Osteoblast (primary cell): ENCODE measurements around the gene WNT7A. TPM values are rescaled to one million over a fixed set of nuclear protein-coding genes. Genes with fewer than 3 reads are reported as not detected.

Experiments
- DNase-seq: peaks from one replicate; pipeline ENCODE4 v3.0.0; 2011; ENCODE audit warnings: low spot score, mixed read lengths; ENCODE audit not compliant: insufficient read length; ENCODE audit errors: missing footprints
- H2AFZ ChIP-seq: 2 replicates; pipeline ENCODE4 v1.6.0; 2011; ENCODE audit warnings: mild to moderate bottlenecking, low read length
- H3K27ac ChIP-seq: 2 replicates; pipeline ENCODE4 v1.5.1; 2011; ENCODE audit warnings: mild to moderate bottlenecking, low read depth, low read length, moderate library complexity
- H3K27me3 ChIP-seq: 2 replicates; pipeline ENCODE4 v1.6.0; 2012; ENCODE audit warnings: mild to moderate bottlenecking, control low read depth, inconsistent platforms, low read length, moderate library complexity; ENCODE audit not compliant: insufficient read depth
- H3K36me3 ChIP-seq: 2 replicates; pipeline ENCODE4 v1.5.1; 2011; ENCODE audit warnings: mild to moderate bottlenecking, low read length, control low read depth, moderate library complexity; ENCODE audit not compliant: insufficient read depth
- H3K4me1 ChIP-seq: 2 replicates; pipeline ENCODE4 v1.5.1; 2011; ENCODE audit warnings: mild to moderate bottlenecking, low read length, control low read depth, moderate library complexity; ENCODE audit not compliant: insufficient read depth
- H3K4me2 ChIP-seq: 2 replicates; pipeline ENCODE4 v1.6.0; 2011; ENCODE audit warnings: mild to moderate bottlenecking, low read length; ENCODE audit not compliant: insufficient read depth
- H3K4me3 ChIP-seq: fragments of 200-600 bp; sonication (generic); 3 replicates; pipeline ENCODE4 v1.5.1; 2012; ENCODE audit warnings: mild to moderate bottlenecking, low read length, inconsistent platforms; ENCODE audit not compliant: insufficient read depth
- H3K79me2 ChIP-seq: 2 replicates; pipeline ENCODE4 v1.6.0; 2012; ENCODE audit warnings: mild to moderate bottlenecking, low read length, control low read depth, inconsistent platforms; ENCODE audit not compliant: insufficient read depth
- H3K9me3 ChIP-seq: 2 replicates; pipeline ENCODE4 v1.5.1; 2011; ENCODE audit warnings: low read depth, low read length, control low read depth
- H4K20me1 ChIP-seq: 2 replicates; pipeline ENCODE4 v1.6.0; 2012; ENCODE audit warnings: mild to moderate bottlenecking, low read length, control low read depth; ENCODE audit not compliant: insufficient read depth
- total RNA-seq: library from RNA; depleted of rRNA; stranded (reverse); fragments of >200 nt; gene quantifications from 2 replicates; pipeline ENCODE4 v1.2.3, GENCODE V29; 2012
- TF ChIP-seq, protein P1 (sequence below): IDR thresholded peaks from 2 replicates; pipeline ENCODE4 v1.5.1; 2011; ENCODE audit warnings: mild to moderate bottlenecking, low read depth, low read length, moderate library complexity; ENCODE audit errors: extremely low read depth

The WNT7A gene
- total RNA-seq, 1 donor: not detected

DNA sequence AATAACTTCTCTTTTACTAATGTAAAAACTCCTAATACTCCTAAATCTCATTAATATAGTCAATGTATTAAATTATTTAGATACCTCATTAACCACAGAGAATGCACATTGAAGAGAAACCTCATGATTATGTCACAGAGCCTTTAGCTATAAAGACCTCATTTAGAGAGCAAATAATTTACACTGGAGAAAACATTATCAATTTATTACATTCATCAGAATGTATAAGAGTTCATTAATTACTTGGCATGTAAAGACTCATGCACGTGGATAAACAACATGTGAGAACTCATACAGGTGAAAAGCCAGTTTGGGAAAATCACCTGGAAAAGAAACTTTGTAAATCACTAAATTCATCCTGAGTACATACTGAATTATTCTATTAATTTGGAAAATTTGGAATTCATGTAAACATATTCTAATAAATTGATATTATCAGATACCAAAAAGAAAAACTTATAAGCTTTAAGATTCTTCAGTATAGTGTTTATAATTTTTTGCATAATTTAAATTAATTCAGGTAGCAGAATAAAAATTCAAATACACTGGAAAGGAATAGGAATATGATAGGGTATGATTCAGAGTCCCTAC lies 22.9 kb upstream of the WNT7A start:
- DNase-seq: no peak
- H3K36me3 ChIP-seq: no peaks in the 10 kb centered on the region
- H2AFZ ChIP-seq: no peak overlapping the region
- H4K20me1 ChIP-seq: no peaks in the 10 kb centered on the region
- H3K4me3 ChIP-seq: no peak overlapping the region
- H3K4me2 ChIP-seq: no peak overlapping the region
- no peaks in the 10 kb centered on the region for H3K27me3 ChIP-seq
- H3K9me3 ChIP-seq: peaks cover 14% of the 10 kb centered on the region
- TF ChIP-seq, protein P1, sequence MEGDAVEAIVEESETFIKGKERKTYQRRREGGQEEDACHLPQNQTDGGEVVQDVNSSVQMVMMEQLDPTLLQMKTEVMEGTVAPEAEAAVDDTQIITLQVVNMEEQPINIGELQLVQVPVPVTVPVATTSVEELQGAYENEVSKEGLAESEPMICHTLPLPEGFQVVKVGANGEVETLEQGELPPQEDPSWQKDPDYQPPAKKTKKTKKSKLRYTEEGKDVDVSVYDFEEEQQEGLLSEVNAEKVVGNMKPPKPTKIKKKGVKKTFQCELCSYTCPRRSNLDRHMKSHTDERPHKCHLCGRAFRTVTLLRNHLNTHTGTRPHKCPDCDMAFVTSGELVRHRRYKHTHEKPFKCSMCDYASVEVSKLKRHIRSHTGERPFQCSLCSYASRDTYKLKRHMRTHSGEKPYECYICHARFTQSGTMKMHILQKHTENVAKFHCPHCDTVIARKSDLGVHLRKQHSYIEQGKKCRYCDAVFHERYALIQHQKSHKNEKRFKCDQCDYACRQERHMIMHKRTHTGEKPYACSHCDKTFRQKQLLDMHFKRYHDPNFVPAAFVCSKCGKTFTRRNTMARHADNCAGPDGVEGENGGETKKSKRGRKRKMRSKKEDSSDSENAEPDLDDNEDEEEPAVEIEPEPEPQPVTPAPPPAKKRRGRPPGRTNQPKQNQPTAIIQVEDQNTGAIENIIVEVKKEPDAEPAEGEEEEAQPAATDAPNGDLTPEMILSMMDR: no peak
- H3K4me1 ChIP-seq: no peaks in the 10 kb centered on the region
- H3K79me2 ChIP-seq: no peaks in the 10 kb centered on the region
- H3K27ac ChIP-seq: no peak overlapping the region

DNA sequence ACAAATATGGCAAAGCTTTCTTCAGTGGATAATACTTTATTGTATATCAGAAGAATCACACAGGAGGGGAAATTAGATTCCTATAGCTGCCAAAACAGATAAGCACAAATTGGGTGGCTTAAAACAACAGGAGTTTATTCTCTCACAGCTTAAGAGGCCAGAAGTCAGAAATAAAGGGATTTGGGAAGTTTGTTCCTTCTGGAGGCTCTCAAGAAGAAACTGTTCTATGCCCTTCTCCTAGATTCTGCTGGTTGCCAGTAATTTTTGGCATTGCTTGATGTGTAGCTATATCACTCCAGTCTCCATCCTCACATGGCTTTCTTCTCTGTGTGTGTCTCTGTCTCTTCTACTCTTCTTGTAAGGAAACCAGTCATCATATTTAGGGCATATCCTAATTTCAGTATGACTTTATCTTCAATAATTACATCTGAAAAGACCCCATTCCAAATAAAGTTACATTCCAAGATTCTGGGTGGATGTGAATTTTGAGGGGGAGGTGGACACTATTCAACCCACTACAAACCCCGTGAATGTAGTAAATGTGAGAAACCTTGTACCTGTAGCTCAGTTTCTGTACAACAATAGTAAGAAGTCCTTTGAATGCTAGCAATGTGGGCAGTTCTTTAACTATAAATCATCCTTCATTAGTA lies 22.2 kb upstream of the WNT7A start:
- Histone ChIP-seq H3K4me1 (no peaks in the 10 kb centered on the region), H4K20me1 (no peaks in the 10 kb centered on the region), H3K27me3 (no peaks in the 10 kb centered on the region), H3K27ac (no peak overlapping the region), H3K9me3 (peaks cover 14% of the 10 kb centered on the region), H3K36me3 (no peaks in the 10 kb centered on the region), H2AFZ (no peak overlapping the region), H3K79me2 (no peaks in the 10 kb centered on the region), H3K4me2 (no peak overlapping the region), H3K4me3 (no peak overlapping the region)
- DNase-seq: no peak
- TF ChIP-seq, protein P1: no peak

DNA sequence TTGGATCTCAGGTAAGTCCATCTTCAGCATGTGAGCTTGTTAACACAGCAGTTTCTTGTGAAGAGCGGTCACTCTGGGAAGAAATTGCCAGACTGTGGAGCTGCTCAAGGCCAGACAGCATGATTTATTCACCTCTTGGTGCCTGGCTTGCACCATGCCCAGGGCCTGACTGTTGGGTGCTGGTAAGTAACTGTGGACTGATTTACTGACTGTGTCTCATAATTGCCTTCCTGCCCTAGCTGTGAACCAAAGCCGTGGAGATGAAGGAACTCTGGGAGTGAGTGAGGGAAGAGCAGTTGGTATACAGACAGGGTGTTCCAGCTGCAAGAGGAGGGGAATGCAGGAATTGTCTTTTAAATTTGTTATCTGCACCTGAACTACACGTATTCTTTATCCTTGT lies 18.5 kb upstream of the WNT7A start:
- no peak for DNase-seq
- Histone ChIP-seq H3K27me3 (peaks cover 9% of the 10 kb centered on the region), H3K4me3 (no peak overlapping the region), H3K36me3 (no peaks in the 10 kb centered on the region), H3K79me2 (no peaks in the 10 kb centered on the region), H3K4me1 (peaks cover 9% of the 10 kb centered on the region), H3K4me2 (no peak overlapping the region), H4K20me1 (no peaks in the 10 kb centered on the region), H3K9me3 (peaks cover 3% of the 10 kb centered on the region), H3K27ac (no peak overlapping the region), H2AFZ (no peak overlapping the region)
- TF ChIP-seq, protein P1: no peak

DNA sequence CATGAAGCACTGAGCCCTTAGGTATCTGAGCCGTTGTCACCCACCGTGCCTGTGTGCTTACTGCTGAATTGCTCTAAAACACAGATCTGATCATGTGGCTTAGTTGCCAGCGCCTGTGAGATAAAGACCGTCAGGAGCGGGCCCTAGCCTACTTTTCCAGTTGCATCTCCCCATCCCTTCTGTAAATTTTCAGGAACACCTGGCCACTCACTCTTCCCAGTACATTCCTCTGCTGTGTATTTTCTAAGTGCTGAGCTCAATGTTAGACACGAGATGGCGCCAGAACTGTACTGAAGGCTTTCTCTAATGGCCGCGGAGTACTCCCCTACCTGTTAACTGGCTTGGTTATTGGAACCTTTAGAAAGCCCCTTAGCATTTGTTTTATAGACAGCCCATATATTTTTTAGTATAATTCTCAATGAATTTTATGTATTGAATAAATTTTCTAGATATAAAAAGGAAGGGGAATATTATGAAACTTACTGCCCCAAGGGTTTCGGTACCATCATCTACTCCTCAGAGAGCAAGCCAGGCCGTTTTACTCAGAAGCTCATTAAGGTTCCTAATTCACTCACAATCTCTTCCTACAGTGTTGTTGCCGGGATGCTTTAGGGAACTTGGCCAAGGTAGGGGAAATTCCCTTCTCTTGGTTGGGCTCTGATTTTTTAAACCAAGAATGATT lies 16.7 kb upstream of the WNT7A start:
- Histone ChIP-seq H2AFZ (peak overlapping the region; percentile 96), H3K27me3 (peaks cover 9% of the 10 kb centered on the region), H3K4me2 (peak overlapping the region; percentile 93), H3K4me1 (peaks cover 9% of the 10 kb centered on the region), H3K36me3 (no peaks in the 10 kb centered on the region), H3K9me3 (no peaks in the 10 kb centered on the region), H3K27ac (no peak overlapping the region), H4K20me1 (no peaks in the 10 kb centered on the region), H3K4me3 (peak overlapping the region; percentile 78), H3K79me2 (no peaks in the 10 kb centered on the region)
- DNase-seq: peak; percentile 87
- TF ChIP-seq, protein P1: peak; percentile 83
